ENCODE results near the gene ADAM12.

ADAM12 gene

DNA sequence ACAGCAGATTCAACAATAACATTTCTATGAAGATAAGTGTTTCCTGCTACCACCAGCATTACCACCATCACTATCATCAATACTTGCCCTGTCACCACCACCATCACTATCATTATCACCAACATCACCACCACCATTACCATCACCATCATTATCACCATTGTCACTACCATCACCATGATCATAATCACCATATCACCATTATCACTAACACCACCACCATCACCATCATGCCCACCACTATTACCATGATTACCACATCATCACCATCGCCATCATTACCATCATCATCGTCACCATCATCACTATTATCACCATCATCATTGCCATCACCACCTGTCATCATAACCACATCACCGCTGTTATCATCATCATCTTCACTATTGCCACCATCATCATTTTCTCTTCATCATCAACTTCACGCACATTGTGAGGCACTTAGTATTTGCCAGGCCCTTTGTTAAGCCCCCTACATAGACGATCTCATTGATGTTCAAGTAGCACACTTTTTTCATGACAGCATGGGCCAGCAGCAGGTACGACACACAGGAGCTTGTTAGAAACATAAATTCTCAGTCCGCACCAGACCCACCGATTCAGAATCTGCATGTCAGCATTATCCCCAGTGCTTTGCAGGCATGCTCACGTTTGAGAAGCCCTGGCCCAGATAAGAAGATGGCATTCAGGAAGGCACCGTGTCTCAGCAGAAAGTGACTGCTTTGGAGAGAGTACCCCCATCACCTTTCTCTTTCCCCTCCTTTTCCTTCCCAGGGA lies 161.1 kb downstream of the ADAM12 start:
- H3K27me3 Mint-ChIP-seq (ENCODE audit: low read depth): no peaks in the 10 kb centered on the region
- no peaks in the 10 kb centered on the region for H3K36me3 Mint-ChIP-seq (ENCODE audit: low read depth)
- DNase-seq (ENCODE audit: low spot score): no peak
- H3K4me3 Mint-ChIP-seq: no peak overlapping the region
- H3K27ac Mint-ChIP-seq: no peak overlapping the region
- H3K9me3 Mint-ChIP-seq: no peaks in the 10 kb centered on the region
- H3K4me1 Mint-ChIP-seq (ENCODE audit: low read depth): no peaks in the 10 kb centered on the region

DNA sequence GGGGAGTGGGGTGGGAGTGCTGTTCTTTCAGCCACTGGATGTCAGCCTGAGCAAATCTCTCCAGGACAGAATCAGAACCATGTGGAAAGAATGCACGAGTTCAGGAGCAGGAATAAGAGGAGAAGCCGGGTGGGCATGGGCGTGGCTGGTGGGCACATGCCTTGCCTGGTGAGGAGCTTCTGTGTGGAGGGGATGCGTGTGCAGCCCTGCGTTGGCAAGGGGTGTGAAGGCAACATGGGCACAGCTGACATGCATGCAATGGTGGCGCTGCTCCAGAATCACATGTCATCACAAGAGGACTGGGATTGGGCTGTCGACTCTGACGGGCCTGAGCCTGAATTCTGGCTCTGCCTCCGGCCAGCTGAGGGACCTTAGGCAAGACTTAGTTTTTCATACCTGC lies 162.1 kb downstream of the ADAM12 start:
- H3K27me3 Mint-ChIP-seq (ENCODE audit: low read depth): no peaks in the 10 kb centered on the region

DNA sequence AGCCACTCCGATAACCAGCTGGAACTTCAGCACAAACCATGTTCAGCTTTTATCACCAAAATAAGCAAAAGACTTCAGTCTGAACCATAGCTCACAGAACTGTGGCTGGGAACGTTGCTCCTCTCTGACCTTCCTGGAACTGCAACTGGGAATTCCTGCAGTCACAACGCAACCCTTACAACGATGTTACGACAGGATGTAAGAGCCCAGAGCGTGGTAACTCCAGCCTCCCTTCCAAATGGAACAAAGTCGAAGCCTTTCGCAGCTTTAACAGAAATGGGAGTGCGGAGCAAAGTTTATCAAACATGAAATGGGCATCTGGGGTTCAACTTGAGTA lies 162.6 kb downstream of the ADAM12 start:
- Mint-ChIP-seq H3K4me3 (no peak overlapping the region), H3K4me1 (ENCODE audit: low read depth) (no peaks in the 10 kb centered on the region), H3K27ac (no peak overlapping the region), H3K27me3 (ENCODE audit: low read depth) (no peaks in the 10 kb centered on the region), H3K9me3 (no peaks in the 10 kb centered on the region), H3K36me3 (ENCODE audit: low read depth) (no peaks in the 10 kb centered on the region)
- no peak for DNase-seq (ENCODE audit: low spot score)

More for the DNA sequence above, 162.1 kb downstream of the ADAM12 start:
- Mint-ChIP-seq H3K27ac (no peak overlapping the region), H3K4me3 (no peak overlapping the region), H3K9me3 (no peaks in the 10 kb centered on the region), H3K4me1 (ENCODE audit: low read depth) (no peaks in the 10 kb centered on the region), H3K36me3 (ENCODE audit: low read depth) (no peaks in the 10 kb centered on the region)
- no peak for DNase-seq (ENCODE audit: low spot score)

DNA sequence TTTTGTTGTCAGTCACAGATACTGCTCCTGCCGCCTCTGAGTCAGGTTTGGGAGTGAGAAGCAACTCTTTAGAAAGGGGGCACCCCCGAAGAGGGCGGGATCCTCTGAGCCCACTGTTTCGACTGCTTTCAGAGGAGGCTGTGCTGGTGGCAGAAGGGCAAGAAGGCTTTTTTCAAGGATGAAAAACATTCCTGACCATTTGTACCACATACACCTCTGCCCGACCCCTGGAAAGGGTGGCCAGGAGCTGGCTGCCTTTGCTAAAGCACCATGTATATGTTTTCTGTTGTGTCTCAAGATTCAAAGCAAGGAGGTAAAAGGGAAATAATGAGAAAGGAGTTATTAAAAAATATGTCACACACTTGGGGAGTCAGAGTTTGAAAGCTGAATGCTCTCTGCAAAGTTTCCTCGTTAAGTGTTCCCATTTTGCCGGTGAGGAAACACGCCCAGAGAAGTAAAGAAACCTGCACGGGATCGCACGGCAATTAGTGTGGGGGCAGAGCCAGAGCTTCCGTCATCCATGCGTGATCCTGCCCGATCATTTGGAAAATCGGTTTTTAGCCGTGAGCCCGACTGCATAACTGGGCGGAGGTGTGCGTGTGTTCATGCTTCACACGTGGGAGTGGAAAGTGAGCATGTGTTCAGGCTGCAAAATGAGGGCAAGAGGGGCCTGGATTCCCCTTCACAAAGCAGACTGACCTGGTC lies 163.2 kb downstream of the ADAM12 start:
- DNase-seq (ENCODE audit: low spot score): no peak
- Mint-ChIP-seq H3K4me3 (no peak overlapping the region), H3K4me1 (ENCODE audit: low read depth) (no peaks in the 10 kb centered on the region)

DNA sequence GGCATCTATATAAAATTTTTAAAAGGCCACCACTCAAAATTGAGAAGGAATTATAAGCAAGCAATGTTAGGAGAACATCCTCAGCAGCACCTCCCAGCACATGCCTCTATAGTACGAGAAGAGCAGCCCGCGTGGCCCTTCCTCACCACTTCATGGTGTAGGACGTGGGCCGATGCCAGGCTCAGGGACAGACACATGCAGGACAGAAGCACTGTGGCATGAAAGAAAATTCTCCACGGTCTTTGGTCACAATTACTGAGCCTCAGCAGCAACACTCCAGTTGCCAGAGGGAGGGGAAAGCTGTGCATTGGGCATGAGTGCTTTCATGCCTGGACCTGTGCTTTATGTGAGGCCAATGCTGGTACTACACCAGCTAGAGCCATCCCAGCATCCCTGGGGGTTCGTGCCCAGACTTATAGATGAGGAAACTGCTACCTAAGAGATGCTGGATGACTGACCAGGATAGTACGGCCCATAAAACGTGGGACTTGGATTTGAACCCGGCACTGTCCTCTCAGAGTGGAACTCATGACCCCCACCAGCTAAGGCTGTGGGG lies 164.7 kb downstream of the ADAM12 start:
- Mint-ChIP-seq H3K27me3 (ENCODE audit: low read depth) (no peaks in the 10 kb centered on the region), H3K4me1 (ENCODE audit: low read depth) (no peaks in the 10 kb centered on the region), H3K4me3 (no peak overlapping the region), H3K9me3 (no peaks in the 10 kb centered on the region), H3K27ac (no peak overlapping the region), H3K36me3 (ENCODE audit: low read depth) (no peaks in the 10 kb centered on the region)
- no peak for DNase-seq (ENCODE audit: low spot score)

More for the DNA sequence above, 163.2 kb downstream of the ADAM12 start:
- no peak overlapping the region for H3K27ac Mint-ChIP-seq
- H3K36me3 Mint-ChIP-seq (ENCODE audit: low read depth): no peaks in the 10 kb centered on the region
- no peaks in the 10 kb centered on the region for H3K27me3 Mint-ChIP-seq (ENCODE audit: low read depth)
- no peaks in the 10 kb centered on the region for H3K9me3 Mint-ChIP-seq

DNA sequence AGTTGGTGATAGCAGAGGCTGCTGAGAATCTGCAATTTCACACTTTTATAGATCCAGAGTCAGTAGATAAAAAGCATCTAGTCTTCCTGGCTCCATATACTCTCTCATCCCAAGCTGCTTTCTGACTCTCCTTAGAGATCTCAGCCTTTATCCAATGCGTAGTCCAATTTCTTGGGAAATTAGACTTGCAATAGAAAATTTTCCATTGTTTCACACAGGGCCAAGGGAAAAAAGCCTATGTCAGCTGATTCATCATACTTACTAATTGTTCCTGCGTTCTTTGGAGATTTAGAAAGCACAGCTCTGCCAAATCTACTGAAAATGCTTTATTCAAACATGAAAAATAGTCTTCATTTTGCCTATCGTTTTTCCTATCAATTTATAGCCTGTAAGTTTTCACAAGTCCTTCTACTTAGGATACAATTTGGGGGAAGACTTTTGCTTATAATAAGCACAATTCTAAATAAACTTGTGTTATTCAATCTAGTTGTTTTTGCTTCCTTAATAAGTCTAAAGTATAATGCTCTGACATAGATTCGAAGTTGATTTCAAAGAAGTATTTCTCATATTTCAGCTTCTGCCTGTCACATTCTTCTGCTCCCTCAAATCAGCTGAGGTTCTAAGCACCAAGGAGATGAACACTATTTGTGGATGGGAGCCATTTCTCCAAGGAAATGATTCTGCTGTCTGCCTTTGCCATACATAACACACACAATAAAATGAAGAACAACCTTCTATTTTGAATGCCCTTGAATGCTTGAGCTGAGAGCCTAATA lies 165.4 kb downstream of the ADAM12 start:
- Mint-ChIP-seq H3K4me3 (no peak overlapping the region), H3K4me1 (ENCODE audit: low read depth) (no peaks in the 10 kb centered on the region), H3K9me3 (no peaks in the 10 kb centered on the region), H3K27me3 (ENCODE audit: low read depth) (no peaks in the 10 kb centered on the region), H3K36me3 (ENCODE audit: low read depth) (no peaks in the 10 kb centered on the region), H3K27ac (no peak overlapping the region)
- no peak for DNase-seq (ENCODE audit: low spot score)

DNA sequence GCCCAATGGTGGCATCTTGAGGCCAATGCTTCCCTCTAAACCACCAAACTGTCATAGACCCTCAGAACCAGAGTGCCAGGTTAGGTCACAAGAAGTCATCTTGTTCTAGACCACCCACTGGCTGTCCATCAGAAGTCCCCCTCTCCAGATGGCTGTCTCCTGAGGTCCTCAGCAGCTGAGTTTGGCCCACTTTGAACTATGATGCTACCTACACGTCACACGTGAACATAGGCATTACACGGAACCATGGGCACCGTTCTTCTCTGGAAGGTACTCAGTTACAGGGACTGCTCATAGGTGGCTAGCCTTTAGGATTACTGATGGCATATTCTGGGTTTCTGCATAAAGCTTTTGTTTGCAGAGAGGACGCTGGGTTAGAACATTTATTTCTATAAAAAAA lies 166.4 kb downstream of the ADAM12 start:
- Mint-ChIP-seq H3K36me3 (ENCODE audit: low read depth) (no peaks in the 10 kb centered on the region), H3K27ac (no peak overlapping the region), H3K4me3 (no peak overlapping the region), H3K9me3 (no peaks in the 10 kb centered on the region), H3K27me3 (ENCODE audit: low read depth) (no peaks in the 10 kb centered on the region), H3K4me1 (ENCODE audit: low read depth) (no peaks in the 10 kb centered on the region)
- DNase-seq (ENCODE audit: low spot score): no peak

DNA sequence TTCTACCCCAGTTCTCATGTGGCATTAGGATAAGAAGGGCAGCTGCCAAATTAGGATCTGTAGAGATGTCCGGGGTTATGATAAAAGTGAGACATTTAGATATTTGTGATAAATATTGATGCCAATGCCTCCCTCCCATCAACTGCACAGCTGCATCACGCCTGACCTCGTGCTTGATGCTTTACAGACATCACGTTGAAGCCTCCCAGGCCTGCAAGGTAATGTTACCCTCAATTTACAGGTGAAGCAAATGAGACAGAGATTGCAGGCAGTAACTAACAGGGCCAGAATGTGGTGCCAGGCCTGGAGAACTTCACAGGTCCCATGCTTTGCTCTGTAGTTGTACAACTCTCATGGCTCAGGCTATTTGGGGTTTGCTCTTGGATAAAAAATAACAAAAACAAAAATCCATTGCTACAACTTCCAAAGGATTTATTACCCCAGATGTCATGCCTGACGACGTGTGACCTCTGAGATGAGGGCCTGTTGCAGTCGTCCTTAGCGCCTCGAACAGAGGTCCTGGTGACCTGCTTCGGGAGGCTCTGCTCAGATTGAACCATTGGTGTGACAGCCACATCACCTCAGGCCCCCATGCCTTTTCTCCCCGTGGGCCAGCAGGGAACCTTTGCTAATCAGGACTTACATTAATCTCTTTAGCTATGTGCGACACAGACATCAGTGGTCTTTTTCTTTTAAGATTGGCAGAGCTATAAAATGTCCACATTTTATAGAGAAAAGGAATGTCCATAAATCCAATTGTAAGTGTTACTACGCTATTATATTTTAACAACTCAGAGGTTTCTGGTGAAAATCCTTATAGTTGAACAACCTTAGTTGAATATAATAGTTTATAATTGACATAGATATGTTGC lies 169.3 kb downstream of the ADAM12 start:
- Mint-ChIP-seq H3K4me3 (no peak overlapping the region), H3K27ac (no peak overlapping the region), H3K27me3 (ENCODE audit: low read depth) (no peaks in the 10 kb centered on the region), H3K9me3 (no peaks in the 10 kb centered on the region), H3K4me1 (ENCODE audit: low read depth) (no peaks in the 10 kb centered on the region), H3K36me3 (ENCODE audit: low read depth) (no peaks in the 10 kb centered on the region)
- DNase-seq (ENCODE audit: low spot score): no peak

DNA sequence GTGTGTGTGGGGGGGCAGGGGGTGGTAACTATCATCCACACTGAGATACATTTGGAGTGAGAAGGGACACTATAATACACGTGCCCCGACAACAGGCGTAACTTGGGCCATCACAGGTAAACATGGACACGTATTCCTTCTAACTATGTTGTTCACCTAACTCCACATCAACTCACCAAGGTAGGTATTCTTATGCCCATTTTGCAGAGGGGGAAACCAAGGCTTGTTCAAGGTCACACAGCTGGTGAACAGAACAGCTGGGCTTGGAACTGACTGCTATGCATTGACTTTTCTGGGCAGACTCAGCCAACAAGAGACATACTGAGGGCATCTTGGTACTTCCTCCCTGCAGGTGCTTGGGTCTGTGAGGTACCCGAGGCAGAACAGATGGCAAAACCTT lies 170.1 kb downstream of the ADAM12 start:
- H3K27ac Mint-ChIP-seq: no peak overlapping the region
- H3K4me3 Mint-ChIP-seq: no peak overlapping the region
- no peaks in the 10 kb centered on the region for H3K36me3 Mint-ChIP-seq (ENCODE audit: low read depth)
- no peaks in the 10 kb centered on the region for H3K4me1 Mint-ChIP-seq (ENCODE audit: low read depth)
- no peaks in the 10 kb centered on the region for H3K9me3 Mint-ChIP-seq
- no peaks in the 10 kb centered on the region for H3K27me3 Mint-ChIP-seq (ENCODE audit: low read depth)
- no peak for DNase-seq (ENCODE audit: low spot score)

DNA sequence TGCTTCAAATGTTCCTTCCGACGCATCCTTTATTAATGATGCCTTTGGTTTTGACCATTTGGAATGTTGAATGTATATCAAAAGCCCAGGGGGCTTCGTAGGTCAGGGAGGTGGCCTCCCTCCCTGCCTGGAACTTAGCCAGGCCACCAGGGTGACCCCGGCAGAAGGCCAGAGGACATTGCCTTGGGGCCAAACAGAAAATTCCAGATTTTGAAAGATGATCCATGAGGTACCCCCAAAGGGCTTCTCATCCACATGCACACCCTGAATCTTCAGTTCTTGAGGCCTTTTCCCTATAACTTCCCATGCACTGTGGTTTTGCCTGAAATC lies 171.7 kb downstream of the ADAM12 start:
- Mint-ChIP-seq H3K27me3 (ENCODE audit: low read depth) (no peaks in the 10 kb centered on the region), H3K9me3 (no peaks in the 10 kb centered on the region), H3K4me3 (no peak overlapping the region), H3K27ac (no peak overlapping the region), H3K36me3 (ENCODE audit: low read depth) (no peaks in the 10 kb centered on the region), H3K4me1 (ENCODE audit: low read depth) (no peaks in the 10 kb centered on the region)
- DNase-seq (ENCODE audit: low spot score): no peak

DNA sequence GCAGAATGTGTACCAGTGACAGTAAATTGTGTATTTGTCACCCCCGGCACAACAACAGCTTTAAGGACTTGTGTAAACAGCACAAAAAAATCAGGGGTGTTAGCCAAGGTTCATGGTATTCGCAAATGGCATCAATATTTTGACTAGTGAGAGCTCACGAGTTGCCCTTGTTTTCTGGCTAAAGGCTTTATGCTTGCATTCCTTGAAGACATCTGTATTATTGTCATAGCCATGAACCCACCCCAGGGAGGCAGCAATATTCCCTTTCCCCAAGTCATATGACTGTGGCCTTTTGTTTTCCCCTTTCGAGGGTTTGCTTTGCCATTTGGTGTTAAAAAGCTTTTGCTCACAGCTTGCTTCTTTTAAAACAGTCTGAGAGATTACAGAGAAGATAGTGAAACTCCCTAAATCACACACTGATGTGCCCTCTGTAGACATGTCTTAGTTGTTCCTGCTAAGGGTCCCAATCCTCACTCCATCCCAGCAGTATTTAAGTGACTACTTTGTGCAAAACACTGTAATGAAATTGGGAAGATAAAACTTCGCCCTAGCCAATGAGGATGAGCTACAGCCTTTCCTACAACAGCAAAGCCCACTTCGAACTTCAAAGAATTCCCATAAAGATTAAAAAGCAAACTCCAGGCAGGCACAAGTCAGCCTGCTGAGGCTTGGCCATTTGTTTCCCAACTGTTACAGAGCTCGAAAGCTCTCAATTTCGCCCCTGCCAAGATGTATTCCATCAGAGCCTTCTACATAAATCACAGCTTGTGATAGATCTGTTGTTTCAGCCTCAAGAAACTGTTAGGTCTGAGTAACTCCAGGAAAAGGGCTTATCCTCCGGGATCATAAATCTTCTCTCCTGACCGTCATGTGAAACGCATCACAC lies 172.3 kb downstream of the ADAM12 start:
- no peak for DNase-seq (ENCODE audit: low spot score)
- Mint-ChIP-seq H3K27ac (no peak overlapping the region), H3K4me1 (ENCODE audit: low read depth) (no peaks in the 10 kb centered on the region), H3K36me3 (ENCODE audit: low read depth) (no peaks in the 10 kb centered on the region), H3K27me3 (ENCODE audit: low read depth) (no peaks in the 10 kb centered on the region), H3K4me3 (no peak overlapping the region), H3K9me3 (no peaks in the 10 kb centered on the region)

DNA sequence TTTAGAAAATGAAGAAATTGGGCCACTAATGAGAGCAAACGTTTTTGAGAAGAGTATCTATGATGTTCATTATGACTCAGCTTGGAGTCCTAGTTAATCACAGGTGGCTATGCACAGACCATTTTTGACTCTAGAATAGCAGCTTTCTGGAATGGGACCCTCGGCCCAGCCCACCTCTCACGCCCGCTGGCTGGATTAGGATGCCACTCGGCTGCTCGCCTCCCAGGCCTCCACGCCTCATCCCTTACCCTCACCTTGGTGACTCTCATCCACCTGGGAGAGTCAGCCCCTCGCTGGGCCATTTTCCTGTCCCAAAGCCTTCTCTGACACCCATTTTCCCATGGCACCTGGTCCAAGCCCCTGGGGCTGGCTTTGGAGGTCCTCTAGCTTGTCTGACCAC lies 173.6 kb downstream of the ADAM12 start:
- Mint-ChIP-seq H3K27me3 (ENCODE audit: low read depth) (no peaks in the 10 kb centered on the region), H3K36me3 (ENCODE audit: low read depth) (no peaks in the 10 kb centered on the region), H3K27ac (no peak overlapping the region), H3K9me3 (no peaks in the 10 kb centered on the region), H3K4me1 (ENCODE audit: low read depth) (no peaks in the 10 kb centered on the region), H3K4me3 (no peak overlapping the region)
- no peak for DNase-seq (ENCODE audit: low spot score)

DNA sequence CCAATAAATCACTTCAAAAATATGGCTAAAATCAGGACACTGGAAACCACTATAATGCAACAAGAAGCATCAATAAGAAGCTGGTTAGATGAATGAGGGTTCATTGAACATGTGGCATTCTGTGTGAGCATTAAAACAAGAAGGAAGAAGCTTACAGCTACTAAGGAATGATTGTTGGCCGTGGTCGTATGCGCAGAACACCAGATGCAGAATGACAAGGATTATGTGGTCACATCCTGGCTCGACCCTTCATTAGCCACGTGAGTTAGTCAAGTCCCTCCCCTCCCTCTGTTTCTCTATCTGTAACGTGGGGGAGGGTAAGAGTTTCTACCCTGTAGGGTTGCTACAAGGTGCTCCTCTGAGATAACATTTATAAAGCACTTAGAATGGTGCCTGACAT lies 174.3 kb downstream of the ADAM12 start:
- Mint-ChIP-seq H3K4me1 (ENCODE audit: low read depth) (no peaks in the 10 kb centered on the region), H3K36me3 (ENCODE audit: low read depth) (no peaks in the 10 kb centered on the region), H3K27ac (no peak overlapping the region), H3K9me3 (no peaks in the 10 kb centered on the region), H3K4me3 (no peak overlapping the region), H3K27me3 (ENCODE audit: low read depth) (no peaks in the 10 kb centered on the region)
- no peak for DNase-seq (ENCODE audit: low spot score)
